SK-N-SH treated with all-trans-retinoic acid at 6 μM for 48 hours (cell line): ENCODE data around the gene ERGIC1.

Experiments used
- ATAC-seq: fragments of 200-7000 bp; cut with Tn5 transposase; 3 replicates; pipeline ENCODE4 v1.9.1; 2020; ENCODE audit warnings: mild to moderate bottlenecking, moderate library complexity
- ARNTL ChIP-seq: fragments of 450-650 bp; formaldehyde crosslinking; IDR thresholded peaks from 2 replicates; pipeline ENCODE4 v1.5.0; 2020; ENCODE audit warnings: low read depth, mild to moderate bottlenecking, moderate library complexity, borderline replicate concordance
- BACH2 ChIP-seq: fragments of 250-450 bp; sonication (Bioruptor Pico); IDR thresholded peaks from 2 replicates; pipeline ENCODE4 v1.9.0; 2021; ENCODE audit warnings: mild to moderate bottlenecking, borderline replicate concordance
- CSDC2 ChIP-seq: fragments of 250-450 bp; sonication (Bioruptor Pico); IDR thresholded peaks from 2 replicates; pipeline ENCODE4 v1.5.0; 2020; ENCODE audit warnings: mild to moderate bottlenecking, moderate library complexity
- CSRNP3 ChIP-seq: fragments of 250-450 bp; sonication (Bioruptor Pico); IDR thresholded peaks from 2 replicates; pipeline ENCODE4 v1.5.1; 2021; ENCODE audit warnings: mild to moderate bottlenecking, moderate library complexity
- GLIS3 ChIP-seq: fragments of 250-450 bp; sonication (Bioruptor Pico); IDR thresholded peaks from 2 replicates; pipeline ENCODE4 v1.5.0; 2020; ENCODE audit warnings: mild to moderate bottlenecking, moderate library complexity
- ISL1 ChIP-seq: fragments of 250-450 bp; sonication (Bioruptor Pico); IDR thresholded peaks from 2 replicates; pipeline ENCODE4 v2.1.2; 2022; ENCODE audit warnings: mild to moderate bottlenecking, moderate library complexity
- OSR1 ChIP-seq: fragments of 250-450 bp; sonication (Bioruptor Pico); IDR thresholded peaks from 2 replicates; pipeline ENCODE4 v1.8.0; 2022; ENCODE audit warnings: moderate library complexity, mild to moderate bottlenecking, inconsistent platforms
- PPARA ChIP-seq: fragments of 250-450 bp; sonication (Bioruptor Pico); IDR thresholded peaks from 2 replicates; pipeline ENCODE4 v1.5.0; 2020; ENCODE audit warnings: mild to moderate bottlenecking, borderline replicate concordance
- RARB ChIP-seq: fragments of 250-450 bp; sonication (Bioruptor Pico); IDR thresholded peaks from 2 replicates; pipeline ENCODE4 v1.8.0; 2021; ENCODE audit warnings: mild to moderate bottlenecking, moderate library complexity
- SNAI2 ChIP-seq: fragments of 250-450 bp; sonication (Bioruptor Pico); IDR thresholded peaks from 2 replicates; pipeline ENCODE4 v1.5.0; 2020; ENCODE audit warnings: mild to moderate bottlenecking, moderate library complexity
- TCF4 ChIP-seq: fragments of 250-450 bp; sonication (Bioruptor Pico); IDR thresholded peaks from 2 replicates; pipeline ENCODE4 v1.8.0; 2021; ENCODE audit warnings: mild to moderate bottlenecking, moderate library complexity, borderline replicate concordance
- TOX ChIP-seq: fragments of 250-450 bp; sonication (Bioruptor Pico); IDR thresholded peaks from 2 replicates; pipeline ENCODE4 v1.8.0; 2021; ENCODE audit warnings: mild to moderate bottlenecking, moderate library complexity, borderline replicate concordance
- ZC3H10 ChIP-seq: fragments of 250-450 bp; sonication (Bioruptor Pico); IDR thresholded peaks from 2 replicates; pipeline ENCODE4 v1.5.1; 2021; ENCODE audit warnings: mild to moderate bottlenecking, moderate library complexity
- ZFP3 ChIP-seq: fragments of 250-450 bp; sonication (Bioruptor Pico); IDR thresholded peaks from 2 replicates; pipeline ENCODE4 v1.5.0; 2020; ENCODE audit warnings: mild to moderate bottlenecking, moderate library complexity
- ZFP30 ChIP-seq: fragments of 450-650 bp; formaldehyde crosslinking; IDR thresholded peaks from 2 replicates; pipeline ENCODE4 v1.5.0; 2022; ENCODE audit warnings: mild to moderate bottlenecking, moderate library complexity
- ZNF565 ChIP-seq: fragments of 450-650 bp; formaldehyde crosslinking; conservative IDR thresholded peaks from 2 replicates; pipeline ENCODE4 v1.5.0; 2020; ENCODE audit warnings: low read depth, mild to moderate bottlenecking, moderate library complexity
- ZNF70 ChIP-seq: fragments of 450-650 bp; formaldehyde crosslinking; IDR thresholded peaks from 2 replicates; pipeline ENCODE4 v1.5.0; 2020; ENCODE audit warnings: mild to moderate bottlenecking, moderate library complexity
- ZNF8 ChIP-seq: fragments of 450-650 bp; formaldehyde crosslinking; IDR thresholded peaks from 2 replicates; pipeline ENCODE4 v1.5.0; 2020; ENCODE audit warnings: mild to moderate bottlenecking, moderate library complexity
- TF ChIP-seq, protein P1 (sequence below): fragments of 250-450 bp; sonication (Bioruptor Pico); IDR thresholded peaks from 2 replicates; pipeline ENCODE4 v1.5.0; 2020; ENCODE audit warnings: mild to moderate bottlenecking, moderate library complexity
- TF ChIP-seq, protein P2 (sequence below): fragments of 250-450 bp; sonication (Bioruptor Pico); IDR thresholded peaks from 2 replicates; pipeline ENCODE4 v1.8.0; 2021; ENCODE audit warnings: low read depth, mild to moderate bottlenecking, moderate library complexity, borderline replicate concordance
- TF ChIP-seq, protein P3 (sequence below): fragments of 250-450 bp; sonication (Bioruptor Pico); IDR thresholded peaks from 2 replicates; pipeline ENCODE4 v1.5.1; 2020; ENCODE audit warnings: low read depth, mild to moderate bottlenecking, moderate library complexity

Gene ERGIC1

GRCh38 chr5:172802567-172803176 is 31.4 kb upstream of the ERGIC1 start:
- TF ChIP-seq CSDC2 (no peak), BACH2 (no peak), ZFP30 (CRISPR knock-in tag) (no peak), CSRNP3 (CRISPR knock-in tag) (no peak), ZNF565 (no peak), OSR1 (CRISPR knock-in tag) (no peak), ISL1 (no peak), TCF4 (CRISPR knock-in tag) (no peak), PPARA (CRISPR knock-in tag) (no peak), SNAI2 (CRISPR knock-in tag) (no peak), RARB (no peak), GLIS3 (CRISPR knock-in tag) (no peak), ZNF8 (CRISPR knock-in tag) (no peak), ZFP3 (CRISPR knock-in tag) (no peak), ARNTL (CRISPR knock-in tag) (no peak), TOX (no peak), ZNF70 (CRISPR knock-in tag) (no peak)
- TF ChIP-seq, protein P1, sequence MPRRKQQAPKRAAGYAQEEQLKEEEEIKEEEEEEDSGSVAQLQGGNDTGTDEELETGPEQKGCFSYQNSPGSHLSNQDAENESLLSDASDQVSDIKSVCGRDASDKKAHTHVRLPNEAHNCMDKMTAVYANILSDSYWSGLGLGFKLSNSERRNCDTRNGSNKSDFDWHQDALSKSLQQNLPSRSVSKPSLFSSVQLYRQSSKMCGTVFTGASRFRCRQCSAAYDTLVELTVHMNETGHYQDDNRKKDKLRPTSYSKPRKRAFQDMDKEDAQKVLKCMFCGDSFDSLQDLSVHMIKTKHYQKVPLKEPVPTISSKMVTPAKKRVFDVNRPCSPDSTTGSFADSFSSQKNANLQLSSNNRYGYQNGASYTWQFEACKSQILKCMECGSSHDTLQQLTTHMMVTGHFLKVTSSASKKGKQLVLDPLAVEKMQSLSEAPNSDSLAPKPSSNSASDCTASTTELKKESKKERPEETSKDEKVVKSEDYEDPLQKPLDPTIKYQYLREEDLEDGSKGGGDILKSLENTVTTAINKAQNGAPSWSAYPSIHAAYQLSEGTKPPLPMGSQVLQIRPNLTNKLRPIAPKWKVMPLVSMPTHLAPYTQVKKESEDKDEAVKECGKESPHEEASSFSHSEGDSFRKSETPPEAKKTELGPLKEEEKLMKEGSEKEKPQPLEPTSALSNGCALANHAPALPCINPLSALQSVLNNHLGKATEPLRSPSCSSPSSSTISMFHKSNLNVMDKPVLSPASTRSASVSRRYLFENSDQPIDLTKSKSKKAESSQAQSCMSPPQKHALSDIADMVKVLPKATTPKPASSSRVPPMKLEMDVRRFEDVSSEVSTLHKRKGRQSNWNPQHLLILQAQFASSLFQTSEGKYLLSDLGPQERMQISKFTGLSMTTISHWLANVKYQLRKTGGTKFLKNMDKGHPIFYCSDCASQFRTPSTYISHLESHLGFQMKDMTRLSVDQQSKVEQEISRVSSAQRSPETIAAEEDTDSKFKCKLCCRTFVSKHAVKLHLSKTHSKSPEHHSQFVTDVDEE (CRISPR knock-in tag): no peak
- TF ChIP-seq, protein P2, sequence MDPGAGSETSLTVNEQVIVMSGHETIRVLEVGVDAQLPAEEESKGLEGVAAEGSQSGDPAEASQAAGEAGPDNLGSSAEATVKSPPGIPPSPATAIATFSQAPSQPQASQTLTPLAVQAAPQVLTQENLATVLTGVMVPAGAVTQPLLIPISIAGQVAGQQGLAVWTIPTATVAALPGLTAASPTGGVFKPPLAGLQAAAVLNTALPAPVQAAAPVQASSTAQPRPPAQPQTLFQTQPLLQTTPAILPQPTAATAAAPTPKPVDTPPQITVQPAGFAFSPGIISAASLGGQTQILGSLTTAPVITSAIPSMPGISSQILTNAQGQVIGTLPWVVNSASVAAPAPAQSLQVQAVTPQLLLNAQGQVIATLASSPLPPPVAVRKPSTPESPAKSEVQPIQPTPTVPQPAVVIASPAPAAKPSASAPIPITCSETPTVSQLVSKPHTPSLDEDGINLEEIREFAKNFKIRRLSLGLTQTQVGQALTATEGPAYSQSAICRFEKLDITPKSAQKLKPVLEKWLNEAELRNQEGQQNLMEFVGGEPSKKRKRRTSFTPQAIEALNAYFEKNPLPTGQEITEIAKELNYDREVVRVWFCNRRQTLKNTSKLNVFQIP (CRISPR knock-in tag): no peak
- no peak for ATAC-seq

DNA sequence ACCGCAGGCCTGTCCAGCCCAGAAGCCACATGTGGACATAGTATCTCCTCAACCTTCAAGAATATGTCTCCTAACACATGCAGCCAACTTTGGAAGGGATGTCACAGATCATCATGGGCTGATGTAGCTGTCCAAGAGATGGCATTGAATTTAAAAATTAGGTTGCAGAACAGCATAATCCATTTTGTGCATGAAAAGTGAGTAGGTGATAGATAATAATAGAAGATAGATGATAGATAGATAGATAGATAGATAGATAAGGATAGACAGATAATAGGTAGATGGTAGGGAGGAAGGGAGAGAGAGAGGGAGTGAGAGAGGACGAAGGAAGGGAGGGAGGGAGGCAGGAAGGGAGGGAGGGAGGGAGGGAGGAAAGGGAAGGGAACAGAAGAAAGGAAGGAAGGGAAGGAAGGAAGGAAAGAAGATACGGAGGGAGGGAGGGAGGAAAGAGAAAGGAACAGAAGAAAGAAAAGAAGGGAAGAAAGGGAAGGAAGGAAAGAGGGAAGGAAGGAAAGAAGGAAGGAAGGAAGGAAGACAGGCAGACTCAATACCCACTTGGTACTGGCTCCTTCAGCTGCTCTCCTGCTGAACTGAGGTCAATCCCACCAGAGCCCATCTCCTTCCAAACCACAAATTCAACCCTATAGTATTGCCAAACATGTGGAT is 28.9 kb upstream of the ERGIC1 start:
- TF ChIP-seq CSDC2: no peak
- TF ChIP-seq, protein P1 (CRISPR knock-in tag): no peak
- TF ChIP-seq GLIS3 (CRISPR knock-in tag): no peak
- no peak for TF ChIP-seq RARB
- no peak for TF ChIP-seq SNAI2 (CRISPR knock-in tag)
- TF ChIP-seq, protein P2 (CRISPR knock-in tag): no peak
- no peak for TF ChIP-seq TCF4 (CRISPR knock-in tag)
- no peak for TF ChIP-seq ISL1
- TF ChIP-seq TOX: no peak
- no peak for TF ChIP-seq OSR1 (CRISPR knock-in tag)
- TF ChIP-seq, protein P3, sequence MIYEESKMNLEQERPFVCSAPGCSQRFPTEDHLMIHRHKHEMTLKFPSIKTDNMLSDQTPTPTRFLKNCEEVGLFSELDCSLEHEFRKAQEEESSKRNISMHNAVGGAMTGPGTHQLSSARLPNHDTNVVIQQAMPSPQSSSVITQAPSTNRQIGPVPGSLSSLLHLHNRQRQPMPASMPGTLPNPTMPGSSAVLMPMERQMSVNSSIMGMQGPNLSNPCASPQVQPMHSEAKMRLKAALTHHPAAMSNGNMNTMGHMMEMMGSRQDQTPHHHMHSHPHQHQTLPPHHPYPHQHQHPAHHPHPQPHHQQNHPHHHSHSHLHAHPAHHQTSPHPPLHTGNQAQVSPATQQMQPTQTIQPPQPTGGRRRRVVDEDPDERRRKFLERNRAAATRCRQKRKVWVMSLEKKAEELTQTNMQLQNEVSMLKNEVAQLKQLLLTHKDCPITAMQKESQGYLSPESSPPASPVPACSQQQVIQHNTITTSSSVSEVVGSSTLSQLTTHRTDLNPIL (CRISPR knock-in tag): no peak
- TF ChIP-seq ZC3H10 (CRISPR knock-in tag): no peak
- no peak for TF ChIP-seq ZNF565
- ATAC-seq: no peak
